A673 (cell line): Measurements from ENCODE around the gene VPS35. TPM values are rescaled to one million over a fixed set of nuclear protein-coding genes. Genes with fewer than 3 reads are reported as not detected.

ENCODE experiments used
- BruUV-seq: library from RNA; stranded (reverse); fragments of 400-500 nt; replicated peaks from 2 replicates; lab custom pipeline; 2021; lab: Mats Ljungman, UMichigan
- CTCF ChIA-PET: fragments of 300-600 bp; sonication (Branson Sonifier 250); formaldehyde crosslinking; loops from one replicate; lab custom pipeline; 2022; ENCODE audit warnings: antibody characterized with exemption; lab: Charles Lee
- POLR2A ChIA-PET: fragments of 300-600 bp; sonication (Branson Sonifier 250); formaldehyde crosslinking; loops from one replicate; lab custom pipeline; 2022; ENCODE audit warnings: antibody characterized with exemption; ENCODE audit not compliant: low non-redundant PET; lab: Charles Lee
- DNase-seq: peaks from one replicate; pipeline ENCODE4 v3.0.0-alpha.2; 2015; ENCODE audit warnings: low spot score
- H3K27ac ChIP-seq: fragments of 200-600 bp; sonication (generic); 2 replicates; pipeline ENCODE4 v1.5.1; 2016; ENCODE audit warnings: mixed run types, low read depth, mild to moderate bottlenecking, mixed read lengths, antibody characterized with exemption, low read length; ENCODE audit not compliant: poor library complexity, severe bottlenecking
- H3K27me3 ChIP-seq: fragments of 200-600 bp; sonication (generic); replicated peaks from 2 replicates; pipeline ENCODE4 v1.6.1; 2017; ENCODE audit warnings: mixed run types, low read depth, mild to moderate bottlenecking, mixed read lengths, antibody characterized with exemption, low read length; ENCODE audit not compliant: insufficient read depth, poor library complexity
- H3K36me3 ChIP-seq: fragments of 200-600 bp; sonication (generic); 2 replicates; pipeline ENCODE4 v1.6.1; 2016; ENCODE audit warnings: mixed run types, mild to moderate bottlenecking, mixed read lengths, antibody characterized with exemption, low read length; ENCODE audit not compliant: insufficient read depth, poor library complexity, severe bottlenecking
- H3K4me1 ChIP-seq: fragments of 200-600 bp; sonication (generic); 2 replicates; pipeline ENCODE4 v1.6.1; 2017; ENCODE audit warnings: mixed run types, mild to moderate bottlenecking, mixed read lengths, antibody characterized with exemption, low read length; ENCODE audit not compliant: insufficient read depth, poor library complexity, severe bottlenecking
- H3K4me3 ChIP-seq: fragments of 200-600 bp; sonication (generic); 2 replicates; pipeline ENCODE4 v1.5.1; 2016; ENCODE audit warnings: low read depth, mixed run types, mild to moderate bottlenecking, mixed read lengths, low read length; ENCODE audit not compliant: poor library complexity, severe bottlenecking
- H3K9me3 ChIP-seq: fragments of 200-600 bp; sonication (generic); 2 replicates; pipeline ENCODE4 v1.6.1; 2016; ENCODE audit warnings: mixed run types, low read depth, mild to moderate bottlenecking, mixed read lengths, antibody characterized with exemption, low read length; ENCODE audit not compliant: poor library complexity, severe bottlenecking
- CTCF ChIP-seq: fragments of 300-800, 200-600 bp; sonication (generic); conservative IDR thresholded peaks from 2 replicates; pipeline ENCODE4 v1.5.1; 2017; ENCODE audit warnings: low read depth, mild to moderate bottlenecking, antibody characterized with exemption, low read length, moderate library complexity, mixed read lengths
- EZH2 ChIP-seq: fragments of 200-600 bp; sonication (generic); IDR thresholded peaks from 2 replicates; pipeline ENCODE4 v1.6.1; 2017; ENCODE audit warnings: borderline replicate concordance, low read depth, mild to moderate bottlenecking, mixed read lengths, antibody characterized with exemption, low read length; ENCODE audit not compliant: poor library complexity, severe bottlenecking
- intact Hi-C: fragments of 100-400 bp; cut with micrococcal nuclease; formaldehyde crosslinking; loops from one replicate; pipeline ENCODE4 v1.10.0; 2022; ENCODE audit not compliant: unreplicated experiment
- total RNA-seq: library from RNA; stranded (reverse); gene quantifications from 2 replicates; pipeline ENCODE4 v1.2.3, GENCODE V29; 2021

The VPS35 gene
- total RNA-seq, 1 experiment from 2014 or later, result 99.0 TPM

DNA sequence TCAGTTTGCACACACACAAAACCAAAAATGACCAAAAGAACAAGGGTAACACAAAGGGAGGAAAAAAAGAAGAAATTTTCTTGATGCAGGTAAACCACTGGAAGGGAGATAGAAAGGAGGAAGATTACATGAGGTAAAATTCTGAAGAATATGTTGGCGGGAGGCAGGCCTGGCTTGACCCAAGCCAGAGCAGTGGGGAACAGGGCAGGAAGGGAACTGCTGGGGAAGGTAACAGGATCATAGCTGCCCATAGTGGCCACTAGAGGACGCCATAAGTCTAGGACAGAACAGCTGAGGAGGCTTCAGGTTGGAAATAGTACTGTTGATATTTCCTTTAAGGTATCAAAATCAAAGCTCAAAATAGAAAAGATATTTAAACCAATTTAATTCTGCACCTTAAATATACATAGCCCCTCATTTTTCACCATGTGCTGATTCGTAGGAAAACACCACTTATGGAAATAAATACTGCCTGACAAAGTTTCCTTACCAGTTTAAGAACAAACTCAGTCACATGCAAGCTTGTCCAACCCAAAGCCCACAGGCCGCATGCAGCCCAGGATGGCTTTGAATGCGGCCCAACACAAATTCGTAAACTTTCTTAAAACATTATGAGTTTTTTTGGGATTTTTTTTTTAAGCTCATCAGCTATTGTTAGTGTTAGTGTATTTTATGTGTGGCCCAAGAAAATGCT, 15.5 kb downstream of the VPS35 start:
- DNase-seq, result peak; percentile 71
- Histone ChIP-seq H3K4me1 (no peaks in the 10 kb centered on the region), H3K36me3 (peaks cover 78% of the 10 kb centered on the region), H3K27ac (no peak overlapping the region), H3K9me3 (no peaks in the 10 kb centered on the region), H3K4me3 (no peak overlapping the region), H3K27me3 (no peaks in the 10 kb centered on the region)
- intact Hi-C loops, result loop anchor here (1.0 kb wide), 1 partner anchor 235 kb away; no protein-coding TSS in a partner anchor
- BruUV-seq, result no TSS peak
- TF ChIP-seq EZH2 (no peak), CTCF (peak; percentile 91)
- ChIA-PET POLR2A (interaction anchor here (1.0 kb wide), 1 partner anchor 134 kb away, joined by 3 read pairs; no protein-coding TSS in a partner anchor), CTCF (interaction anchor here (0.6 to 1.0 kb wide), 2 partner anchors 129 to 237 kb away, joined by 3 to 4 read pairs; no protein-coding TSS in a partner anchor)

DNA sequence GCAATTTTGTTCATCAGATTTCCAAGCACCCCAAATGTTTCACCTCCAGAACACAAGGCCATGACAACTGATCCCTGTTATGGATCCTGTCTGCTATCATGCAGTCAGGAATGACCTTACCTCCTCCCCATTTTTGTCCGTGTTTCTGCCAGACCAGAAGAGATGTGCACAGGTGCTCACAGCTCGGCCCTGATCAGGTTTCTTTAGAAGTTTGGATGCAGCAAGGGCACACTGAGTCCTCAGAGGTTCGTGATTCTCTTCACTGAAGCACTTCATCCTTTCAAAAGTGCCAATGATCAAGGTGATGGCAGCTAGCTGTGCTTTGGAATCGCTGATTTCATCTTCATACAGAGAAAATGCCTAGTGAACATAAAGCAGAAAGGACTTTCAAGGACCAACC, 26.9 kb downstream of the VPS35 start:
- ChIA-PET CTCF (no interaction called here), POLR2A (no interaction called here)
- H3K27ac ChIP-seq, result no peak overlapping the region
- H3K4me3 ChIP-seq, result no peak overlapping the region
- H3K36me3 ChIP-seq, result peaks cover 41% of the 10 kb centered on the region
- no TSS peak for BruUV-seq
- no peaks in the 10 kb centered on the region for H3K4me1 ChIP-seq
- no peak for DNase-seq
- intact Hi-C loops, result no loop called here
- H3K9me3 ChIP-seq, result no peaks in the 10 kb centered on the region
- no peak for TF ChIP-seq CTCF
- H3K27me3 ChIP-seq, result no peaks in the 10 kb centered on the region

DNA sequence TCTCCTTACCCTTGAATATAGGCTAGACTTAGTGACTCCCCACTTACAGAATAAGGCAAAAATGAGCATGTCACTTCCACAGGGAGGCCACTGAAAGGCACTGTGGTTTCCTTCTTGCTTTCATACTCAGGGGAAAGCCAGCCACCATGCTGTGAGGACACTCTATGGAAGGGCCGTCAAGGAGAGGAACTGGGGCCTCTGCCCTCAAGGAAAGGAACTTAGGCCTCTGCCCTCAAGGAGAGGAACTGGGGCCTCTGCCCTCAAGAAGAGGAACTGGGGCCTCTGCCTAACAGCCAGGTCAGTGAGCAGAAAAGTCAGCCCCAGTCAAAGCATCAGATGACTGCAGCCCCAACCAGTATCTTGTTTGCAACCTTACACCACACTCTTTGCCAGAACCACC, 30.1 kb downstream of the VPS35 start:
- CTCF ChIA-PET, result no interaction called here
- no TSS peak for BruUV-seq

More for the DNA sequence above, 30.1 kb downstream of the VPS35 start:
- Histone ChIP-seq H3K27me3 (no peaks in the 10 kb centered on the region), H3K4me3 (no peak overlapping the region), H3K4me1 (no peaks in the 10 kb centered on the region), H3K9me3 (no peaks in the 10 kb centered on the region), H3K27ac (no peak overlapping the region), H3K36me3 (peaks cover 29% of the 10 kb centered on the region)
- intact Hi-C loops, result no loop called here
- no peak for TF ChIP-seq EZH2
- TF ChIP-seq CTCF, result no peak
- DNase-seq, result no peak
- POLR2A ChIA-PET, result no interaction called here
